Colonic mucosa (tissue), 4 donors: ENCODE measurements around the gene C1orf50. TPM values are rescaled to one million over a fixed set of nuclear protein-coding genes. Genes with fewer than 3 reads are reported as not detected.

Source experiments
- DNase-seq: peaks from one replicate; pipeline ENCODE4 v3.0.0-alpha.2; 2020
- H3K27ac ChIP-seq: fragments of 200-600 bp; one replicate; pipeline ENCODE4 v1.8.0; 2021
- H3K27me3 ChIP-seq: fragments of 200-600 bp; one replicate; pipeline ENCODE4 v1.8.0; 2021
- H3K36me3 ChIP-seq: fragments of 200-600 bp; one replicate; pipeline ENCODE4 v1.8.0; 2021
- H3K4me1 ChIP-seq: fragments of 200-600 bp; one replicate; pipeline ENCODE4 v1.8.0; 2021; ENCODE audit warnings: mild to moderate bottlenecking
- H3K4me3 ChIP-seq: fragments of 200-600 bp; one replicate; pipeline ENCODE4 v1.8.0; 2021
- H3K9ac ChIP-seq, 2 donors: one replicate each; pipeline ENCODE4 v1.7.0; 2013; ENCODE audit warnings: control low read depth in 2 of 2, low read depth in 2 of 2, low read length in 2 of 2
- H3K9me3 ChIP-seq: fragments of 200-600 bp; one replicate; pipeline ENCODE4 v1.8.0; 2021
- intact Hi-C: fragments of 100-400 bp; cut with DNase I; formaldehyde crosslinking; loops from one replicate; pipeline ENCODE4 v1.14.1; 2022
- total RNA-seq, 2 donors: library from RNA; stranded (reverse); fragmentation: NEBNext Ultra II Directional in 1 of 2; extraction: Animal tissue kit (Norgen Biotek cat#: 25700) in 1 of 2; gene quantifications; one replicate each; pipeline ENCODE4 v1.2.1, GENCODE V29; 2021
- TF ChIP-seq, protein P1 (sequence below): fragments of 200-600 bp; IDR thresholded peaks from one replicate; pipeline ENCODE4 v1.8.0; 2022; ENCODE audit warnings: antibody characterized with exemption, mild to moderate bottlenecking
- donor health status: healthy.
- donor health status: DM: no; HTN: no; CAD: no.
- donor health status: DM: no; HTN: no; CAD: no.

The C1orf50 gene
- total RNA-seq, 2 donors from 2014 or later = 3.4 to 5.8 TPM

DNA sequence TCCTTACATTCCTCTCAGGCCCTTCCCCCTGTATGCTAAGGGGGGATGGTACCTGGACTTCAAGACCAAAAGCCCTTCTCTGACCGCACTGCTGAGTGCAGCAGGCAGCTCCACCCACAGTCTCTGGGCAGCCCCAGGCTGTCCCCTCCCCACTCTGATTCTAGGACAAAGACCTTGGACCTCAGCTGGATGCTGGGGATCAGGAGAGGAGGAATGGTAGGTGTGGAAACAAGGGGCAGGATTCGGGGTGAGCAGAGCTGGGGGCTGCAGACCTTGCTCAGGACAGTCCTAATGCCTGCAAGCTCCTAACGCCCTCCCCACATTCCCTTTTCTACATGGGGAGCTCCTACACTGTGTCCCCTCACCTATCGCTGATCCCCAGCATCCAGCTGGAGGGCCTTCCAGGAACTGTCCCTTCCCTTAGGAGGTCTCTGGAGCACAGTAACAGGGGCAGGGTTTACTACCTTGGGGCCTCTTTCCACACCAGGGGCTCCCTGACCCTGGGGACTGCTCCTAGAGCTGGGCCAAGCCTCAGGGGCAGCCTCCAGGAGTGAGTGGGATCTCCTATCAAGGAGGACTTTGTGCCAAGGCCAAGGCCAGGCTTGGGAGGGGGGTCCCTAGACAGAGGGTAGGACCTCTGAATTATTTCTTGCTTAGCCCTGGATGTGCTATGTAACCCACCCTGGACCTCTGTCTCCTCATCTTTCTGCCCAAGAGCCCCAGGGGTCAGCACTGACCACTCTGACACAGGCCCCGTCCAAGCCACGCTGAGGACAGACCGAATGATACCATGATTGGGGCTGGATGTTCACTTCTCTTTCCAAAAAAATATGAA is 32.6 kb upstream of the C1orf50 start:
- Histone ChIP-seq H3K9ac (no peak overlapping the region), H3K4me3 (no peak overlapping the region), H3K27me3 (no peaks in the 10 kb centered on the region), H3K36me3 (no peaks in the 10 kb centered on the region), H3K4me1 (no peaks in the 10 kb centered on the region), H3K27ac (no peak overlapping the region), H3K9me3 (no peaks in the 10 kb centered on the region)
- TF ChIP-seq, protein P1, sequence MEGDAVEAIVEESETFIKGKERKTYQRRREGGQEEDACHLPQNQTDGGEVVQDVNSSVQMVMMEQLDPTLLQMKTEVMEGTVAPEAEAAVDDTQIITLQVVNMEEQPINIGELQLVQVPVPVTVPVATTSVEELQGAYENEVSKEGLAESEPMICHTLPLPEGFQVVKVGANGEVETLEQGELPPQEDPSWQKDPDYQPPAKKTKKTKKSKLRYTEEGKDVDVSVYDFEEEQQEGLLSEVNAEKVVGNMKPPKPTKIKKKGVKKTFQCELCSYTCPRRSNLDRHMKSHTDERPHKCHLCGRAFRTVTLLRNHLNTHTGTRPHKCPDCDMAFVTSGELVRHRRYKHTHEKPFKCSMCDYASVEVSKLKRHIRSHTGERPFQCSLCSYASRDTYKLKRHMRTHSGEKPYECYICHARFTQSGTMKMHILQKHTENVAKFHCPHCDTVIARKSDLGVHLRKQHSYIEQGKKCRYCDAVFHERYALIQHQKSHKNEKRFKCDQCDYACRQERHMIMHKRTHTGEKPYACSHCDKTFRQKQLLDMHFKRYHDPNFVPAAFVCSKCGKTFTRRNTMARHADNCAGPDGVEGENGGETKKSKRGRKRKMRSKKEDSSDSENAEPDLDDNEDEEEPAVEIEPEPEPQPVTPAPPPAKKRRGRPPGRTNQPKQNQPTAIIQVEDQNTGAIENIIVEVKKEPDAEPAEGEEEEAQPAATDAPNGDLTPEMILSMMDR = no peak
- intact Hi-C loops = no loop called here
- DNase-seq = no peak

DNA sequence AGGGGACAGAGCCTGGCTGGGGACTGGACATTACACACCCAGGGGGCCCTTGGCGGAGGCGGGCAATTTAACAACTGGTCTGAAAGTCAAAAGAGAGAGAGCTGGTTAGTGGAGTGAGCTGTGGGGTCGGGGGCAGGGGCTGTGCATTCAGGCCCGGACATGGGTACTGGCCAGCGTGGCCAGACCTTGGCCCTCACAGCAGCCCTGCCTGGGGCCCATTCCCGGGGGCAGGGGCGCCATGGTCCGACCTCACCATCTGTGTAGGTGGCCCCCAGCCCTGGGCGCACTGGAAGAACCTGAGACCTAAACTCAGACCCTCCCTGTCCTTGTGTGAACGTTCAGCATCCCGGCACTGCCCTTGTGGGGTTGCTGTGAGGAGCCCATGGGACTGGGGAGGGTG is 32.0 kb upstream of the C1orf50 start:
- Histone ChIP-seq H3K36me3 (no peaks in the 10 kb centered on the region), H3K4me3 (no peak overlapping the region), H3K4me1 (no peaks in the 10 kb centered on the region), H3K27me3 (no peaks in the 10 kb centered on the region), H3K27ac (no peak overlapping the region), H3K9me3 (no peaks in the 10 kb centered on the region), H3K9ac (no peak overlapping the region)
- TF ChIP-seq, protein P1 = no peak
- no peak for DNase-seq
- intact Hi-C loops = no loop called here

DNA sequence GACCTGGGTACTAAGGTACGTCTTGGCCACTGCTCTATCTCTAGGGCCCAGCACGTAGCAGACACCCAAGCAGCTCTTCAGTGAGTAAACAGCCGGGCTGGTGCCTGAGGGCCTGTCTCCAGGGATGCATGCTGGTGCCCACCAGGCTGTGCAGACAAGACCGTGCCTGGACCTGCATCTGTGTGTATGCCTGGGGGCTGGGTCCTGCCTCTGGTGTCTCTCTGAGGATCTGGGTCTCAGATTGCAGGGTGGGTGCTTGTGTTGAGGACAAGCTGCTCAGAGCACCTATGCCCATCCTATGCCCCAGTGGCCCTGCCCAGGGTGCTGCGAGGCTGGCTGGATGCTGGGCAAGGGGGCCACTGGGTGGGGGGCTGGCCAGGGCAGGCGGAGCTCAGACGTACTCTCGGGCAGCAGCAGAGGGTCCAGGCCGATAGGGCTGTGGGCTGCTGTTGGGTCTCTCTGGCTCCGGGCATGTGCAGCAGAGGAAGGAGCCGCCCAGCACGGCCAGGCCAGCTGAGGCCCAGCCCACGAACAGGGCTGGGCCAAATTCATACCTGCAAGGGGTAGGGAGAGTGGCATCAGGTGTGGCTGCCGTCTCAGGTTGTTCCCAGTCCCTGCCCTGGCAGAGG is 31.5 kb upstream of the C1orf50 start:
- no peaks in the 10 kb centered on the region for H3K27me3 ChIP-seq
- no peaks in the 10 kb centered on the region for H3K4me1 ChIP-seq
- H3K9me3 ChIP-seq = no peaks in the 10 kb centered on the region
- no peaks in the 10 kb centered on the region for H3K36me3 ChIP-seq
- no peak overlapping the region for H3K27ac ChIP-seq
- TF ChIP-seq, protein P1 = no peak
- no peak for DNase-seq
- intact Hi-C loops = no loop called here
- H3K4me3 ChIP-seq = no peak overlapping the region
- H3K9ac ChIP-seq = peak overlapping the region in 1 of 2 donors; percentile 37

DNA sequence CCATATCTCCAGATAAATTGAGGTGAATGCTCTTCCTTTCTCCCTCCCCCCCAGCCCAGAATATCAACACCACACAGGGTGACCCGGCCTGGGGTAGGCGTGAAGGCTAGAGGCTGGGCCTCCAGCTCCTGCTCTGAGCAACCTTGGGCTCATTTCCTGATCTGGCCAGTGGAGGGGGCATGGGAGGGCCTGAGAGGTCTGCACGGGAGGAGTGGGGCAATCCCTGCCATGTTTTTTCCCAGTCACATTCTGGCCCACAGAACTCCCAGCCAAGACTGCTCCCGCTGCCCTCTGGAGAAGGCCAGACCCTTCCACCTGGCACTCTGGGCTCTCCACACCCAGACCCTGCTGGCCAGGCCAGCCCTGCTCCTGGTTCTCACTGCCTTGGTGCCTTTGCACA is 30.9 kb upstream of the C1orf50 start:
- Histone ChIP-seq H3K9me3 (no peaks in the 10 kb centered on the region), H3K9ac (no peak overlapping the region), H3K27me3 (no peaks in the 10 kb centered on the region), H3K4me1 (no peaks in the 10 kb centered on the region), H3K36me3 (no peaks in the 10 kb centered on the region), H3K27ac (no peak overlapping the region), H3K4me3 (no peak overlapping the region)
- intact Hi-C loops = no loop called here
- TF ChIP-seq, protein P1 = no peak
- peak; percentile 73 for DNase-seq

DNA sequence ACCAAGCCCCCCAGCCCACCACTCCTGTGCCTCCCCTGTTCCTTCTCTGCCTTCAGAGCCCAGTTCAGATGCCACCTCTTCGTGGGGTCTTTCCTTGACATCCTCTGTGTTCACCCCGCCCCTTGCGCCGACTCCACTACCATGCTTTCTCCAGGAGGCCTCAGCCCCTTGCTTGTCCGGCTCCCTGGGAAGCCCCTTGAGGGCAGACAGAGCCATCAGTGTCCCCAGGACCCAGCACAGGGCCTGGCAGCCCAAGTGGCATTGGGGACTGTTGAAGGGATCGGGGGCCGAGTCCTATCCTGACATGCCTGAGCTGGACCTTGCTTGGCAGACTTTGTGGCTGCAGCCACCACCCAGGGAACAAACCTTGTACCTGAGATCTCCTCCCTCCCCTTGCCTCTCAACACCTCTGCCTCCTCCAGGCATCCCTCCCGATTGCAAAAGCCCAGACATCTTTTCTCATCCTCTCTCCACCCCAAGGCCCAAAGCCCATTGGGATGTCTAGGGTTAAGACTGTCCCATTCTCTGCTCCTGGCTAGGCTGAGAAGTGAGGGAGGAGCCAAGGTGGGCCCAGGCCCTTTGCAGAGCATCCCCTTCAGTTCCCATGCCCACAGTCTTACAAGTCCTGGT is 30.4 kb upstream of the C1orf50 start:
- no peak overlapping the region for H3K4me3 ChIP-seq
- intact Hi-C loops = no loop called here
- H3K27ac ChIP-seq = no peak overlapping the region
- DNase-seq = no peak
- TF ChIP-seq, protein P1 = no peak
- no peaks in the 10 kb centered on the region for H3K4me1 ChIP-seq
- no peaks in the 10 kb centered on the region for H3K9me3 ChIP-seq
- H3K27me3 ChIP-seq = no peaks in the 10 kb centered on the region
- no peak overlapping the region for H3K9ac ChIP-seq
- H3K36me3 ChIP-seq = no peaks in the 10 kb centered on the region
